ENCODE data around the gene RDH8. TPM values are rescaled to one million over a fixed set of nuclear protein-coding genes. Genes with fewer than 3 reads are reported as not detected.

The RDH8 gene
- total and polyA plus RNA-seq, 2 of the 4 experiments (the other 2 are of a cell fraction): 0.18 TPM; not detected in 1

DNA sequence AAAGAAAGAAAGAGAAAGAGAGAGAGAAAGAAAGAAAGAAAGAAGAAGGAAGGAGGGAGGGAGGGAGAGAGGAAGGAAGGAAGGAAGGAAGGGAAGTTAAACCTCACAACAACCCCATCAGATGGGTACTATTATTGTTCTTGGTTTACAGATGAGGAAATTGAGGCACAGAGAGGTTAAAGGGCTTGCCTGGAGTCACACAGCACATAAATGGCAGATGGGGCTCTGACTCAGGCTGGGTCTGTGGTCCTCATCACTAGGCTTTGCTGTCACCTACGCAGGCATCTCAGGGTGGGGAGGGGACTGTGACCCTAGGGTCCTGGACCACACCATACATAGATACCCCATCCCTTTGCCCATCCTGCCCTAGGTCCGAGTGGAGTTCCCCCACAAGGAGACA is 36.3 kb downstream of the RDH8 start:
- peak overlapping the region; percentile 37 for H2AK9ac ChIP-seq (replicated peaks; ENCODE audit: low read depth, low read length, poor library complexity)
- in situ Hi-C loops (cut with MboI; ENCODE audit: low sequenced_read_pairs): loop anchor here (25.0 kb wide), 1 partner anchor 912 kb away; the partner anchor contains the start of genes OR7G3 and ZNF317
- no peak overlapping the region for H3K27ac ChIP-seq (ENCODE audit: insufficient read depth, low read length)
- no TSS peak for BruUV-seq (replicated peaks)
- no peak for DNase-seq
- WGBS, 2 experiments (ENCODE audit: extremely low coverage in 2 of 2, insufficient read length in 1 of 2): no CpG with 5 or more reads among the region's 2 CpGs
- H3K4me1 ChIP-seq (ENCODE audit: control insufficient read depth, insufficient read depth, low read length): no peaks in the 10 kb centered on the region
- no peak overlapping the region for H3K14ac ChIP-seq (replicated peaks; ENCODE audit: low read depth, low read length)
- H3K9me1 ChIP-seq (ENCODE audit: insufficient read depth, low read length): no peaks in the 10 kb centered on the region
- H2AK5ac ChIP-seq (ENCODE audit: low read depth, low read length): no peak overlapping the region
- no peak overlapping the region for H2BK5ac ChIP-seq (ENCODE audit: low read depth, low read length, poor library complexity, severe bottlenecking)
- H3K56ac ChIP-seq (ENCODE audit: extremely low read depth, insufficient read depth, low read length): no peak overlapping the region
- no peaks in the 10 kb centered on the region for H3K36me3 ChIP-seq (ENCODE audit: control insufficient read depth, insufficient read depth, low read length)
- no peak overlapping the region for H2BK20ac ChIP-seq (ENCODE audit: low read depth, low read length)
- TF ChIP-seq RAD21 (IDR thresholded peaks at IDR 0.05; ENCODE audit: low read length) (no peak), CEBPB (IDR thresholded peaks at IDR 0.05; ENCODE audit: low read depth, low read length) (no peak), USF2 (IDR thresholded peaks at IDR 0.05; ENCODE audit: low read depth, low read length) (no peak), POLR2A (IDR thresholded peaks at IDR 0.05; ENCODE audit: low read depth, low read length) (no peak), ELK1 (IDR thresholded peaks at IDR 0.05; ENCODE audit: borderline replicate concordance, low read depth, low read length) (no peak), FOS (IDR thresholded peaks at IDR 0.05; ENCODE audit: low read depth, low read length) (no peak)
- no peak for ATAC-seq (ENCODE audit: low read depth)
- no peak overlapping the region for H4K8ac ChIP-seq (ENCODE audit: low read depth in 2 of 2, low read length in 2 of 2)
- no peak overlapping the region for H2BK120ac ChIP-seq (ENCODE audit: low read depth, low read length)
- H4K5ac ChIP-seq (ENCODE audit: low read depth, low read length): no peak overlapping the region
- dilution Hi-C loops (cut with HindIII; ENCODE audit: low sequenced_read_pairs, unreplicated experiment): no loop called here
- no peaks in the 10 kb centered on the region for H3K79me1 ChIP-seq (ENCODE audit: low read depth in 1 of 2, low read length in 2 of 2)
- H3K4ac ChIP-seq (ENCODE audit: low read depth, low read length): no peak overlapping the region
- H3K18ac ChIP-seq (ENCODE audit: low read depth, low read length): no peak overlapping the region
- intact Hi-C loops (cut with micrococcal nuclease): no loop called here
- ChIA-PET CTCF (interaction anchor here (0.7 kb wide), 1 partner anchor 35 kb away, joined by 4 read pairs; no protein-coding TSS in a partner anchor), POLR2A (ENCODE audit: unreplicated experiment) (no interaction called here)
- H3K4me2 ChIP-seq (ENCODE audit: low read depth, low read length): no peak overlapping the region
- H2AFZ ChIP-seq (replicated peaks; ENCODE audit: low read length, poor library complexity): no peak overlapping the region
- H3K23ac ChIP-seq (ENCODE audit: low read depth, low read length): no peak overlapping the region
- no peak overlapping the region for H2BK15ac ChIP-seq (ENCODE audit: low read depth, low read length)
- H3K27me3 ChIP-seq (ENCODE audit: control insufficient read depth, insufficient read depth, low read length): peaks cover 7% of the 10 kb centered on the region
- H3K4me3 ChIP-seq (ENCODE audit: insufficient read depth, low read depth, low read length): no peak overlapping the region
- H4K91ac ChIP-seq (ENCODE audit: insufficient read depth, low read depth, low read length): no peak overlapping the region
- no peak overlapping the region for H3K9ac ChIP-seq (ENCODE audit: low read depth, low read length)
- no peaks in the 10 kb centered on the region for H4K20me1 ChIP-seq (ENCODE audit: insufficient read depth, low read length)
- peaks cover 13% of the 10 kb centered on the region for H3K9me3 ChIP-seq (ENCODE audit: control insufficient read depth, insufficient read depth, low read length)
